Endothelial cell of umbilical vein (primary cell): Measurements from ENCODE around the gene FHIT.

Experiments used
- CTCF ChIP-seq, 2 donors: IDR thresholded peaks; 1 replicate in 1 of 2; 2 replicates in 1 of 2; pipeline ENCODE4 v1.5.1; 2011; ENCODE audit warnings: low read length in 2 of 2, mild to moderate bottlenecking in 2 of 2, moderate library complexity in 2 of 2, control low read depth in 1 of 2, inconsistent platforms in 1 of 2, low read depth in 1 of 2; ENCODE audit not compliant: insufficient read depth in 1 of 2; ENCODE audit errors: extremely low read depth in 1 of 2
- MAX ChIP-seq: IDR thresholded peaks from 2 replicates; pipeline ENCODE4 v1.6.1; 2011; ENCODE audit not compliant: insufficient read depth, insufficient read length
- POLR2A ChIP-seq: IDR thresholded peaks from 2 replicates; pipeline ENCODE4 v1.6.1; 2012; ENCODE audit warnings: low read depth, mild to moderate bottlenecking, control low read depth, low read length
- POLR2AphosphoS5 ChIP-seq: IDR thresholded peaks from 2 replicates; pipeline ENCODE4 v1.6.1; 2012; ENCODE audit warnings: low read depth, mild to moderate bottlenecking, control low read depth, low read length, moderate library complexity; ENCODE audit not compliant: insufficient read depth

- no peak for TF ChIP-seq POLR2A
- TF ChIP-seq POLR2AphosphoS5: no peak
- no peak for TF ChIP-seq CTCF (IDR thresholded peaks at IDR 0.05; ENCODE audit: extremely low read depth in 1 of 2, insufficient read depth in 1 of 2, low read depth in 1 of 2, low read length in 2 of 2)
- no peak for TF ChIP-seq MAX
These were observed 478.7 kb downstream of the FHIT start for GRCh38 chr3:60772584-60772983.
